Lower leg skin (tissue), 3 donors: ENCODE data around the gene SLC25A29.

ENCODE experiments used
- CTCF ChIP-seq, 3 donors: fragments of 450-650 bp; IDR thresholded peaks; one replicate each; pipeline ENCODE4 v1.5.1; 2016; ENCODE audit warnings: antibody characterized with exemption in 3 of 3, mild to moderate bottlenecking in 3 of 3, moderate library complexity in 2 of 3
- POLR2A ChIP-seq, 2 donors: fragments of 450-650 bp; IDR thresholded peaks; one replicate each; pipeline ENCODE4 v1.6.1; 2016 to 2017; ENCODE audit warnings: antibody characterized with exemption in 2 of 2, mild to moderate bottlenecking in 1 of 2, moderate library complexity in 1 of 2

- TF ChIP-seq CTCF (IDR thresholded peaks at IDR 0.05): no peak
- no peak for TF ChIP-seq POLR2A (IDR thresholded peaks at IDR 0.05)
These were observed 34.2 kb upstream of the SLC25A29 start for GRCh38 chr14:100340423-100340813.
